ENCODE data around the gene DLX3.

The DLX3 gene

DNA sequence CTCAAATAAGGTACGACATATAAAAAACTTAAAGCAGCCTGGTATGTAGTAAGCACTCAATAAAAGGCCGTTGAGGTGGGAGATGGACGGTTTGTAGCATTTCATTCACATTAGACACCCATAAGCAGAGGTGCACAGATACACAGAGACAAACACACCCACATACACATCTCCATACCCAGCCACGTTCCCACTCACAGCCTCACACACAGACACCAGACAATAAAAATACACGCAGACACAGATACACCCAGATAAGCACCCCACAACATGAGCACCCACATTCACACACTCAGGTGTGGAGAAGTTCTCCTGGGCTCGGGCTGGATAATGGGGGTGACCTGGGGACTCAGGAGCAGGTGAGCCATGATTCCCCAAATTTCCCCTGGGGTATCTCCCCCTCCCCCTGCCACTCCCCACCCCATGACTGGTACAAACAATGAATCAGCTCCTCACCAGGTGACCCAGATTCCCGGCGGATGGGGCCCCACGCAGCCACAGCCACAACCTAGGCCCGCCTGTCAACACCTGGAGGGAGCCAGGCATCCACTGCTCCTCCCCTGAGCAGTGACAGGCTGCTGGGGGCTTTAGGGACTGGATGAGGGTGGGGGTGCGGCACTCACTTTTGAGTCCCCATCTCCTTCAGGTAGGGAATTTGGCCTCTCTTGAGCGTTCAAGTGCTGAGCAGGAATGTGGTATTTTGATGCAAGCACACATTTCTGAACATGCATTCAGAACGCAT, 2.7 kb downstream of the DLX3 start:
- DNase-seq (ENCODE audit: low read depth): no peak

DNA sequence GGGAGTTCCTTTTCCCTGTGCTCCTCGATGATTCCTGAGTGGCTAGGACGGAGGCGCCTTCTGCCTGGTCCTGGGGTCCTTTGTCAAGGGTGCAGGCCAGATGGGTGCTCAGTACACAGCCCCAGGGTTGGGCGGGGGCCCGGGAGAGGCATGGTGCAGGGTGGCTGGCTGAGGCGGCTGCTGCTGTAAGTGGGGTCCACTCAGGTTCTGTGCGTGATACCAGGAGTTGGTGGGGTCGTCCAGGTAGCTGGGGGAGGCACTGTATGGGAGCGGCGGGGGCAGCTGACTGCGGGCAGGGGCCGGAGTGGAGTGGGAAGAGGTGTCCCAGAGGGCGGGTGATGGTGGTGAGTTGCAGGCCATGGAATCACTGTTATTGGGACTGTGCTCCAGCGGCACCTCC, 3.6 kb downstream of the DLX3 start:
- no peak for DNase-seq (ENCODE audit: low read depth)

DNA sequence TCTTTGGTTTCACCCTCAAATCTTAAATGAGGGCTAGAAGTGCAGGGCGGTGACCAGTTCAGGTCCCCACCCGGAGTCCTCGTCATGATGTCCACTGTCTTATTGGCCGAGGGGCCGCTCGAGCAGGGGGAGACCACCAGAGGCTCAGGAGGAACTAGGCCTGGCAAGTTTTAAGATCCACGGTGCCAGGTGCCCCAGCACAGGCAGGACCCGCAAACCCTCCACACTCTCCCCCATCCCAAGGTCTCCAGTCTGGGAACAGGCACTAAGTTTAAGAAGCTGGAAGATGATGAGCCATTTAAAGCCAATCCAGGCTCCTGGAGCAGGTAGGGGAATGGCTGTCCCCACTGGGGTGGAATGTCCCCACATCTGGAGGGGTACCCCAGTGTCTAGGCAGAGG, 4.1 kb downstream of the DLX3 start:
- DNase-seq (ENCODE audit: low read depth): no peak

DNA sequence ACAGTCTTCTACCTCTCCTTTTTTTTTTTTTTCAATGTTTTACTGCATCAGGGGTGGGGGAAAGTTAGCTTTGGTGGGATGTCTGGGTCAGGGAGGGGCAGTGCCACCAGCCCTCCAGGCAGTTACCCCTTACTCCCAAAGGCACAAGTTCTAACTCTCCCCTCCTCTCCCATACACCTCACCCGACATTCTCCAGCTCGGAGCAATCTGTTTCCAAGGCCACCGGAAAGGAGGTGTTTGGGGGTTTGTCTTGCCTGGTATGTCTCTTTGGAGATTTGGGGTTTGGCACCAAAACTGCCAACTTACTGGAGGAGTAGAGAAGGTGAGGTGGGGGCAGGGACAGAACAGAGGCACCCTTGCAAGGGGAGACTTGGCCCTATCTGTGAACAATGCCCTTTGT, 4.7 kb downstream of the DLX3 start:
- DNase-seq (ENCODE audit: low read depth): no peak

DNA sequence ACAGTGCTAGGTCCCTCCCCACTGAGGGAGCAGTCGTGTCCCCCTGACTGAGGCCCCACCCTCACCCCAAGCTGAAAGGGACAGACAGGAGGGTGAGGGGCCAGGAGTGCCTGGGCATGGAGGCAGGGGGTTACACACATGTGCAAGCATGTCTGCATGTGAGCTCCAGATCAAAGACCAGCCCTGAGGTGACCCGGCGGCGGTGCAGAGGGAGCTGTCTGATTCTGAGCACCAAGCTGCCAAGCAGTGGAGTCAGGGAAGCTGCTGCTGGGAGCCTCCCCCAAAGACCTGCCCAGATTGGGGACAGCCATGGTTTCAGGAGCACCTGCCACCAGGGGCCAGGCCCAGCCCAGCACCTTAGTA, 5.5 kb downstream of the DLX3 start:
- no peak for DNase-seq (ENCODE audit: low read depth)

DNA sequence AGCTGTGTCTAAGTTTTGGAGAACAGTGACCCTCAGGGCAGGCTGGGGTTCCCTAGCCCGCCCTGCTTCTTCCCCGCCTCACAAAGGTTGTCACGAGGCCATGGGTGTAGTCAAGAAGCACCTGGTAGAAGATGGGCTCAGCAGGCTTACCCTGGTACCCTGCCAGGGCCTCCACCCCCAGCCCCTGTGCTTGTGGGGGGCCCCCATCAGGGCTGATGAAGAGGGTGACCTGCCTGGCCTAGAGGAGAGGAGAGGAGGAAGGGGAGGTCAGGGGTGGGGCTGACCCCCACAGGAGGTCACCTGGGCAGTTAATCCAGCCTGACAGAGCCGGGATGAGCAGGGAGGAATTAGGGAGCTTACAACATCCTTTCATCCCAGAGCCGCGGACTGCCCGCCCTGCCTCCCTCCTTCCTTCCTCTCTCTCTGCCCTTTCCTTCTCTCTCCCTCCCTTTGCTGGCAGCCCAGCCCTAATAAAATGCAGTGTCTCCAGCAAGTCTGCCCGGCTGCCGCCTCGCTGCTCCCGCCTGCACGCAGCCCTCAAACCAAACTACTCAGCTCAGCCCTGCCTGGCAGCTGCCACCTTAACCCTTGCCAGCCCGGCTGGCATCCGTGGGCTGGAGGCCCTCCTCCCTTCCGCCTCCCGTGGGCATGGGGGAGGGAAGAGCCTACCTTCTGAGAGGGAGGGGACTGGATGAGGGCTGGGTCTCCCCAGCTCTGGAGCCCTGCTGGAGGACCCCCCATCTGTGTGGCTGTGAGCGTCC, 7.2 kb downstream of the DLX3 start:
- DNase-seq (ENCODE audit: low read depth): no peak

DNA sequence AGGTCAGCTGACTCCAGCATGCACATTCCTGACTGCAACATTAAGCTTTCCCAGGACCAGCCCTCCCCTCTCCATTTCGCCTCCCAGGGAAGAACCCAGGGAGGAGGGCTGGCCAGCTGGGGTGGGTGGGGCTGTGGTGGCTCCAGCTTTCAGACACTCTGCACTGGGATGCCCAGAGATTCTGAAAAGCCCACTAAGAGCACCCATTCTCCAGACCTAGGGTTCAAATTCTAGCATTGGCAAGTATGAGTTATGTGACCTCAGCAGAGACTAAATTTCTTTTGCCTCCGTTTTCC, 7.8 kb downstream of the DLX3 start:
- DNase-seq (ENCODE audit: low read depth): no peak

DNA sequence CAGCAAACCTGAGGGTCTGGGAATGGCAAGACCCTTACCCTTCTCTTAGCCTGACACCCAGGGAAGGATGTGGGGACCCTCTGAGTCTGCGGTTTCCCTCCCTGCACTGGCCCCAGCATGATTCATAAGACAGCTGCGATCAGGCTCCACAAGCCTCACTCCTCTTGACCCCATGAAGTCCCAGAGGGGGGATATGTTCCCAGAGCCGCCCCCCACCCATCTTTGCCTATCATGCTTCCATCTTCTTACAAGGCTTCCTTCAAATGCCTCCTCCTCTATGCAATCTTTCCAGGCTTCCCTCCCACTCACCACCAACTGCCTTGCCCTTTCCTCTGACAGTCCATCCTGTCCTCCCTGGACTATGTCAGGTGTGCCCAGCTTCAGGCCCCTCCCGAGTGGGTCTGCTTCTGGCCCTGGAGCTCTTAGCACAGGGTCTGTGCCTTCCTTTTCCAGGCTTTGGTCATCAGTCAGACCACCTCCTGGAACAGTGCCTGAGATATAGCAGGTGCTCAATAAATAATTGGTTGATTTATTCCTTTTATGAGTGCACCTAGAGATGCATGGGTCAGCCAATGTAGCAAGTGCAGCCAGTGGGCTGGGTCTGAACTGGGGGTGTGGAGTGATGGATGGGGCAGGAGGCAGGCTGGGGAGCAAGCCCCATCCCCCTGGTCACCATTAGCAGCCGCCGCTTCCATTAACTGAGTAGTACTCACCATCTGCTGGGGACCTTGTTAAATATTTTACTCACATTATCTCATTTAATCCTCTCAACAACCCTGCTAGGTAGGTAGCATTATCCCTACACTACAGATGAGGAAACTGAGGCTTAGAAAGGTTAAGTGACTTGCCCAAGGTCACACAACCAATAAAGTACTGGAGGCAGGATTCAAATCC, 8.4 kb downstream of the DLX3 start:
- no peak for DNase-seq (ENCODE audit: low read depth)

DNA sequence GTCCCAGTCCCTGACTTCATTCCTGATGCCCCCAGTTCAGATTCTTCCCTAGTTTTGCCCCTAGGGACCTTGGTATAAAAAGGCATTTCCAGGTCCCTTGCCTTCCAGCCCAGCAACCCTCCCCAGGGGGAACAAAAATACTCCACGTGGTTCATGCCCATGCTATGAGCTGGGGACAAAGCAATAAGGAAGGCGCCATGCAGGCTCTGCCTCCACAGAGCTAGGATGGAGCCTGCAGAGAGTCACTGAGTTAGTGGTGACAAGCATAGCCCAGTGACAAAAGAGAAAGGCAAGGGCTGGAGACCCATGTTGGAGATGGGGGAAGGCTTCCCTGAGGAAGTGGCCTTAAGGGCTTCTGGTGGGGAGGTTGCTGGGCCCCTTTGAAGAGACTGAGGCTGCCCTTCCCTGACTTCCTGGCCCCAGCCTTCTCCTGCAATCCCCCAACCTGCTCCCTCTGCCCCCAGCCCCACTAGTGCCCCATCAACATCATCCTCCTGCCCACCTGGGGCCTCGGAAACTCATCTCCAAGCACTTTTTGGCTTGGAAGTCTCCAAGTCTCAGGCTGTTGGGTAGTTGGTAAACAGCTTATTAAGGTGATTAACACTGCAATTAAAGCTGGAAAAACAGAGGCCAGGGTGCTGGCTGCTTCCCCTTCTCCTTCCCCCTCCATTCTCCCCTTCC, 9.6 kb downstream of the DLX3 start:
- DNase-seq (ENCODE audit: low read depth): no peak

DNA sequence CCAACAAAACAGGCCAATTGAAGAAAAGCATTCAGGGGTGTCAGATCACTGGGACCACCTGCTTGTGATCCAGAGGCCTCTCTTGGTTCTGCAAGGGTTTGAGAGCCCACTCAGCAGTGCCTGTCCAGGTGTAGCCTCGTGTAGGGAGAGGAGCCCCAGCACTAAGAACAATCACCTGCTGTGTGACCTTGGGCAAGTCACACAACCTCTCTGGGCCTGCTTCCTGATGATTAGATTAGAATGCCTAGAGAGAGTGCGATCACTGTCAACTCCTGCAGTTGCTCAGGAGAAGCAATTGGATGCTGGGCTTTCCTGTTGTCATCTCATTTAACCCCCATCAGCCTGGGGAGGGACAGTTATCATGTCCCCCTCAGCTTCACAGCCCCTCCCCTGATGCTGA, 10.2 kb downstream of the DLX3 start:
- DNase-seq (ENCODE audit: low read depth): no peak

DNA sequence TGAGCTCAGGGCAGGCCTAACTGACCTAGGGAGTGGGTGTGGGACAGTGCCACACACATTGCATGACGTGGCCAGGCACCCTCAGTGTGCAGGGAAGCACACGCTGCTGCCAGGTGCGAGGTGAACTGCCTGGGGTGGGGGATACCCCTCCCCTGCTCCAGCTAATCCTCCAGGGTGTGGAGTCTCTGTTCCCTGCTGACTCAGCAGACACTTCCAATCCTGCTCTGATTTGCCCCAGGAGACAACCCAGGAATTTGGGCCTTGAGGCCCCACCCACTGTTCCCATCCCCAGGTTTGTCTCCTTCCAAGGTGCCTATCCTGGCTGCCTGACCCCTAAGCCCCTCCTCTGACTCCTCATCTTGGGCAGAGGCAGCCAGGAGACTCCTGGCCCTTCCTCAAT, 10.7 kb downstream of the DLX3 start:
- no peak for DNase-seq (ENCODE audit: low read depth)

DNA sequence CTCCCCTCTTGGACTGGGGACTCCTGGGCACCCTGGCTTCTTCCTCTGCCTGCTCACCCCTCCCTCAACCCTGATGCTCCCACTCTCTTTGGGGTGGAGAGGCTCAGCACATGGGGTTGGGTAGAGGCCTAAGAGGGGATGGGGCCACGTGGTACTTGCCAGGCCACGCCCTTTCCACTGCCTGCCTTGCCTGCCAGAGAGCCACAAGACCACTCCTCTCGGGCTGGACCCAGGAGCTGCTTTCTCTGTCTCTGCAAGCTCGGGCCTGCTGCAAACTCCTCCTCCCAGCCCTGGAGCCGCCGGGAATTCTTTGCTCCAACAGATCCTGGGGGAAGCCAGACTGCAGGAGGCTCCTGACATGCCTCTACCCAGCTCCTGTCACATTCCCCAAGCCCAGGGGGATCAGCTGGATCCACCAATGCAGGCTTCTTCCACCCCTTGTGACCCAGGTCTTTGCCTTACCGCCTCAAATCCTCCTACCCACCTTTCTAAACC, 14.3 kb downstream of the DLX3 start:
- no peak for DNase-seq (ENCODE audit: low read depth)

DNA sequence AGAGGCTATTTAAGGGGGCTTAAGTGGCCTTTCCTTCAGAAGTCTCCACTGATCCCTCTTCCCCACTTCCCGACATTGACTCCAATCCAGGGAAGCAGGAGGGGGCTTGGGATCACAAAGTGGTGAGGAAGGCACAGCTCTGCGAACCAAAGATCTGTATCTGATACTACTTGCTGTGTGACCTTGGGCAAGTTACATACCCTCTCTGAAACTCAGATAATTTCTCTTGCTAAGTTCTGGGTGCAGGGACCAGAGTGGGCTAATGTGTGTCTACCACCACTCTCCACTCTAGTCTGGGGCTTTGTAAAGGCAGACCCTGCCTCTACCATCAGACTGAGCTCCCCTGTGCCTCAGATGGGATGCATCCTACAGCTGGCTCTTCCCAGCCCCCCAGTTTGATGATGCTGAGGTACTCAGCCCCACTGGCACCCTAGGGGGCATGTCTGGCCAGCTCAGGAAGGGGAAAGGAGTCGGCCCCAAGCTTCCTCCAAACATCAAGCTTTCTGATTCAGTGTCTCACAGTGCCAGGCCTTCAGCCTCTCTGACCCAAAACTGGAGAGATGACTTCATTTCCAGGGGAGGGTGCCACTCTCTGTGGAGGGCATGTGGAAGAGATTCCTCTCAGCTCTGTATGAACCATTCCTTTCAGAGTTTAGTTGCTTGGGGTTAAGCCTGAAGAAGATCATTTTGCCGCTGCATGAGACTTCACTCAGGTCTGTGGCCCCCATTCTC, 15.1 kb downstream of the DLX3 start:
- no peak for DNase-seq (ENCODE audit: low read depth)

DNA sequence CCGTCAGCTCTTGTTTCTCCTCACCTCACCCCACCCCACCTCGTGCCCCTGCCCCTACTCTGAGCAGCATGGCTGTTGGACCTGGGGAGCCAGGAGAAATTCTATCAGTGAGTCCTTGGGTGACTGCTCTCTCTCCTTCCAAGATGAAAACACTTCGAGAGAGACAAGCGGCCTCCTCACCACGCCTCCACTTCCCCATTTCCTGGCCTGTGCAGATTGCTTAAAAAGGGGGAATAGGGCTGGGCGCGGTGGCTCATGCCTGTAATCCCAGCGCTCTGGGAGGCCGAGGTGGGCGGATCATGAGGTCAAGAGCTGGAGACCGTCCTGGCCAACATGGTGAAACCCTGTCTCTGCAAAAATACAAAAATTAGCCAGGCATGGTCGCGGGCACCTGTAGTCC, 16.5 kb downstream of the DLX3 start:
- DNase-seq (ENCODE audit: low read depth): no peak

DNA sequence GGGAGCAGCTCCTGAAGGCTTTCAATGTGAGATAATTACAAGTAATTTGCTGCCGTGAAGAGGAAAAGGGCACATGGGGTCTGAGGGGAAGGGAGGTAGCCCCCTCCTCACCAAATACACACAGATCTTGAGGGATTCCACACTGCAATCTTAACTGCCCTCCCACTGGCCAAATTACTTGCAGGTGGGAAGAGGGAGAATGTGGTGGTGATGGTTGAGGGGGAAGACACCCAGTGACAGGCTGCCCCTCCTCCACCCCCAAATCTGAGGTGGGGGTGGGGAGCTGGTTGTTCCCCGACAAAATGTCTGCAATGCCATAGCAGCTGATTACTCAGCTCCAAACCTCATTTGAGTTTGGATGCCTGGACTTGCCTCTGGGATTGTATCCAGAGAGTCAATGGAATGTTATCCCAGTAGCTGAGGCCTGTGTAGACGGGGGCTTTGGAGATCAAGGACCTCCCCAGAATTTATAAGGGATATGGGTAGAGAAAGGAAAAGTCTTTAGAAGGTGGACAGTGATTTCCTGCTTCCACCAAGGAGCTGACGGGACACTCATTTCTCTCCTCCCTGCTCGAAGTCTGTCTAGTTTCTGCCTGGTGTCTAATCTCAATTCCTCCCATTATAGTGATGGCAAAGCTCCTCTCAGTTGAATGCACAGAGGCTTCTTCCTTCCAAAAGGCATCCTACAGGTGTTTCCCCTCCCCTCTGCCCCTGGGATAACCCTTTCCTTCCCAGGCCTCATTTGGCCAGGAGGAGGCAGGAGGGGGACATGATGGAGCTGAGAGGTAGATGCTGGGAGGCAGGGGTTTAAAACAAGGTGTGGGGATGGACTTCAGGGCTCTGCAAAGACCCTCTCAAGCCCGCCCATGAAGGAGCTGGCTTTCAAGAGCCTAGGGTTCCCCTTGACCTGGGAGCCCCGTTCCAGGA, 17.3 kb downstream of the DLX3 start:
- no peak for DNase-seq (ENCODE audit: low read depth)

DNA sequence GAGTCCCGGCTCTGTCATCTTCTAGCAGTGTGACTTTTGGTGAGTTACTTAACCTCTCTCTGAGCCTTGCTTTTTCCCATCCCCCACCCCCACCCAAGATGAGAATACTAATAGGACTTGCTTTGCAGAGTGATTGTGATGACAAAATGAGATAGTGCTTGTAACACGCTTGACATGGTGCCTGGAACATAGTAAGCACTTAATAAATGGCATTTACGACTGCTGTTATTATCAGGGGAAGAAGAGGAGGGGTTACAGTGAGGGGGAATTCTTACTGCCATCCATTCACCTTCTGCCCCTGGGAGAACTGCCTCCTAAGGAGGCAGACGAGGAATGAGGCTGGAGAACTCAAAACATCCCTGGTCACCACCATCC, 18.2 kb downstream of the DLX3 start:
- DNase-seq (ENCODE audit: low read depth): no peak

DNA sequence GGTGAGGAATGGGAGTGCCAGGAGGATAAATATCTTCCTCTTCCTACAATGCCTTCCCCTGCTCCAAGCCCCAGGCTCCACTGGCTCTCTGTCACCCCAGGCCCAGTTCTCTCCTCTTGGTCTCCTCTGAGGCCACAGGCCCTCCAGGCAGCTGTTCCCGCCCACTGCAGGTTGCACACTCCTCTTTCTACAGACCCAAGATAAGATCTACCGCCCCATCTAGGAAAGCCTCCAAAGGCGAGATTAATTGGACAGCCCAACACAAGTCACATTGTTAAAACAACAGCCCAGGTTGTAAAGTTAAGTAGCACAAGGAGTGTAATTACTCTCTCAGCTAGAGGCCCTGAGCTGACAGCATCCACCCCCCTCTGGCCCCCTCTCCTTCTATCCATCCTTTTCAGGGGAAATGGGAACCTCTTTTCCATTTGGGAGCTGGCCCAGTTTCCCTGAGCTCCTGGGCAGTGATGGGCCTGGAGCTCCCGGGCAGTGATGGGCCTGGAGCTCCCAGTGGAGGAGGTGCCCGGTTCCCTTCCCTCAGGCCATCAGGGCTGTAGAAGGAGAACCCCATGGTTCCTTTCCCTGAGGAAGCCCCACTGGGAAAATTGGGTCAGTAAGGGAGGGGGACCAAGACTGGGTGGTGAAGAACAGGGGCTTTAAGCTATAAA, 18.7 kb downstream of the DLX3 start:
- no peak for DNase-seq (ENCODE audit: low read depth)

DNA sequence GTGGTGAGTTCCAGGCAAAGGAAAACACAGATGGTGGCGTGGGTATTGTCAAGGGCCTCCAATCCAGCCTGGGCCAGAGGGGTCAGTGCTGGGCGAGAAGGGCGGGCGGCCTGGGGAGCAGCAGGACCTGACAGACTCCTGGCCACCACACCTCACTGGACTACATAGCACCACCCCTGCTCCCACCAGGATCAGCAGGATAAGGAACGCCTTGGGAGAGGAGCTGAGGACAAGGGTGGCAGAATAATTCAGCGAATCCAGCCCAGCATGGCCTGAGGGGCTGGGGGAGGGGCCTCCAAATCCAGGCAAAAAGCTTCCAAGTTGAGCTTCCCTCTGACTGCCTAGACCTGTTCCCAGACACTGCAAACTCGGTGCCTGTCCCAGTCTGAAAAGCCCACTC, 19.5 kb downstream of the DLX3 start:
- no peak for DNase-seq (ENCODE audit: low read depth)

DNA sequence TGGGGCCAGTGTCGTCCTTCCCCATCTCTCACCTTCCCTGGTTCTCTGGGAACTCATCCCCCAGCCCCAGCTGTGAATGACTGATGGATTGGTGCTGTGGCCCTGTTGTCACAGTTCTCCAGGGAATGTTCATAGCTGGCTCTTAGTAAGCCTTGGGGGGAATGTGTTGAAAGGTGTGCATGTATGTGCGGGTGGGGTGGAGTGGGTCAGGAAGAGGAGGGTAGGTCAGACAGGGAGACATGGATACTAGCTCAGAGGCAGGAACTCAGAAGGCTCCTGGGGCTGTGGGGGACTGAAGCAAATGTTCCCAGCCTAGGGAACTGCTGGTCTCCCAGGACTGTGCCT, 21.8 kb downstream of the DLX3 start:
- no peak for DNase-seq (ENCODE audit: low read depth)

Measured in activated T-helper 9 cell treated with anti-CD3 and anti-CD28 coated beads, Interleukin-2, amount 50 U/mL, for 16 hours (primary cell).